Activated naive CD8-positive, alpha-beta T cell treated with anti-CD3 and anti-CD28 coated beads for 36 hours (primary cell): ENCODE measurements around the gene HIRA. TPM values are rescaled to one million over a fixed set of nuclear protein-coding genes. Genes with fewer than 3 reads are reported as not detected.

Experiments used
- DNase-seq: peaks from one replicate; pipeline ENCODE4 v3.0.0; 2021
- H3K27ac Mint-ChIP-seq: one replicate; pipeline ENCODE4 v1.8.0; 2022; ENCODE audit warnings: mild to moderate bottlenecking, moderate library complexity, mixed read lengths
- H3K27me3 Mint-ChIP-seq: one replicate; pipeline ENCODE4 v1.8.0; 2022; ENCODE audit warnings: mild to moderate bottlenecking, mixed read lengths
- H3K36me3 Mint-ChIP-seq: one replicate; pipeline ENCODE4 v1.8.0; 2021; ENCODE audit warnings: mild to moderate bottlenecking, mixed read lengths
- H3K4me1 Mint-ChIP-seq: one replicate; pipeline ENCODE4 v1.8.0; 2021; ENCODE audit warnings: mixed read lengths
- H3K4me3 Mint-ChIP-seq: one replicate; pipeline ENCODE4 v1.8.0; 2022; ENCODE audit warnings: mild to moderate bottlenecking, moderate library complexity, mixed read lengths
- H3K9me3 Mint-ChIP-seq: one replicate; pipeline ENCODE4 v1.8.0; 2022; ENCODE audit warnings: mixed read lengths
- total RNA-seq, 2 experiments: library from RNA; stranded (reverse); gene quantifications; one replicate each; pipeline ENCODE4 v1.2.3, GENCODE V29; 2021

The HIRA gene
- total RNA-seq, 2 experiments from 2014 or later, result 42.9 to 47.6 TPM

DNA sequence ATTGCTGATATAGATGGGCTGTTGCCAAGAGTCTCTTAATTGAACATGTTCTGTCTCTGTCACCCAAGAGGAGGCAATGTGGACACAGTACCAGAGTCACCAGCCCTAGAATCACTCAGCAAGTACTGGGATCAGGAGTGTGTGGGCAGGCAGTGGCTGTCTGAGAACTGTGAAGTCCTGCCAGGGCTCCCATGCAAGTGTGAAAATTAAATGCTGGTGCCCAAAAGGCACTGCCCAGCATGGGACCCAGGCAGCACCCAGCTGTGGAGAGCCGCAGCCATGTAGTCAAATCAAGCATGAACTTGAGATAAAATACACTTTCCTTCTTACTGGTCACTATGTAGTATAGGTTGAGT, 19.9 kb downstream of the HIRA start:
- H3K9me3 Mint-ChIP-seq, result no peaks in the 10 kb centered on the region
- no peak overlapping the region for H3K4me3 Mint-ChIP-seq
- no peak overlapping the region for H3K27ac Mint-ChIP-seq
- DNase-seq, result no peak
- no peaks in the 10 kb centered on the region for H3K27me3 Mint-ChIP-seq
- peaks cover 12% of the 10 kb centered on the region for H3K36me3 Mint-ChIP-seq
- peaks cover 16% of the 10 kb centered on the region for H3K4me1 Mint-ChIP-seq

DNA sequence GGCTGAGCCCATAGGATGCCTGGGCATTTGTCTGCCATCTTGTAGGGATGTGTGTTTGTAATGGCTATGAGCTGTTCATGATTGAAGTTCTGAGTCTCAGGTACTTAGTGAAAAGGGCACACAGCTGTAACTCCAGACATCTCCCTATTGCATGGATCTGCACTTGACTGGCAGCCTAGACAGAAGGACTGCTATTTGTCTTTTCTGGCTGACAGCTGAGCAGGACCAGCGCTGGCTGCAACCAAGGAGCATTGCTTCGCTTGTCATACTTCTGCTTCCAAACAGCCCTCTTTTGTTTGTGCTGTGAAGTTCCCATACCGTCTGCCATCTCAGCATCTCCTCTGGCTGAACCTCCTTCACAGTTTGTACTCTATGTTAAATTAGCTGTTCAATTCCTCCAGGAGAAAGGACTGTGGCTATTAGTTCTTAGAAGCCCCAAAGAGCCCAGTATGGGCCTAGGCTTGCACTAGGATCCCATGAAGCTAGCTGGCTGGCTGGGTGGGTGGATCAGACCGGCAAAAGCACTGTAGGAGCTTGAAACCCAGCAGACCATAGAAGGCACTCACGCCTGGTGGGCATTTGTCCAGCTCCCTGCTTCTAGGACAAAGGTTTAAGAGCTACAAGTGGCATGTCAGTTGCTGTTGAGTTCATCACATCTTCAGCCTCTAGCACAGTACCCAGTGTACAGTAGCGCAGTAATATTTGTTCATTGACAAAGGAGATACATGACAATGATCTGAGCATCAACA, 20.4 kb downstream of the HIRA start:
- H3K36me3 Mint-ChIP-seq, result peaks cover 13% of the 10 kb centered on the region

DNA sequence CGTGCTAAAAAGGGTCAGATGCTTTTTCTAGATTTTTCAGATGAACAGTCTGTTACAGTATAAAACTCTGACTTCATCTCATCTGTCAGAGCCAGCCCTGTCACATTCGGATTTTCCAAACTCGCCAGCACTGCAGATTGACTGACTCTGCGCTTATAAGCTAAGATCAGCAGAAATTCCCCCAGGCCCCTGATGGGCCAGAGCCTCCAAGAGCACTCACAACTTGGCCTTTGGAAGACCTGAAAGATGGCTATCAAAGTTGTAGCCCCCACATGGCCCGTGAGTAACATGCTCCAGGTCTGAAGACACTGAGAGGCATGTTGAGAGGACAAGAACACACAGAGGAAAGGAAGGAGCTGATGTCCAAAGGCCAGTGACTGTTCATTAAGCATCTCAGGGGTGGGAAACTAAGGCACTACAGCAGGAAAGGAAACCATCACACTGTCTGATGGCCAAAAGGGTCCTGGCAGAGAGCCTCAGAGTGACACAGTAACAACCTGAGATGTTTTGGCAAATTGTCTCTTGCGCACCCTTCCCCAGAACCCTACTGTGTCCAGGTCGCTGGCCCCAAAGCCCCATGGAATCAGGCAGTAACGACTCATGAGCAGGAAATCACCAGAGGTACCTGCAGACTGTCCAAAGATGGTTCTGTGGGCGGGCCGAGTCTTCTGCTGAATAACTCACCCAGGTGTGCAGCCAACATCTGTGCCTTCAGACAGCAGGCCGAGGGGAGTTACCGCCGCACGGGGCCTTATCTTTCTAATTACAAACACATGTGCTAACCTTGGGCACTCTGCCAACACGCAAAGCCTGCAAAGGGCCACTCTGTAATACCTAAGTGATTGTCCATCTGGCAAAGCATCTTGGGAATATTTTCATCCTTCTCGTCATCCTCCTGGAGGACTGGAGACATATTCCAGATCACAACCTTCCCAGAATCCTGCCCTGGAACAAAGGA, 23.6 kb downstream of the HIRA start:
- peaks cover 18% of the 10 kb centered on the region for H3K36me3 Mint-ChIP-seq
- H3K27ac Mint-ChIP-seq, result no peak overlapping the region
- H3K9me3 Mint-ChIP-seq, result no peaks in the 10 kb centered on the region
- no peaks in the 10 kb centered on the region for H3K27me3 Mint-ChIP-seq
- H3K4me1 Mint-ChIP-seq, result peaks cover 8% of the 10 kb centered on the region
- no peak for DNase-seq
- H3K4me3 Mint-ChIP-seq, result no peak overlapping the region

More for the DNA sequence above, 20.4 kb downstream of the HIRA start:
- DNase-seq, result no peak
- H3K4me3 Mint-ChIP-seq, result no peak overlapping the region
- no peaks in the 10 kb centered on the region for H3K9me3 Mint-ChIP-seq
- H3K27ac Mint-ChIP-seq, result no peak overlapping the region
- no peaks in the 10 kb centered on the region for H3K27me3 Mint-ChIP-seq
- H3K4me1 Mint-ChIP-seq, result peaks cover 16% of the 10 kb centered on the region

DNA sequence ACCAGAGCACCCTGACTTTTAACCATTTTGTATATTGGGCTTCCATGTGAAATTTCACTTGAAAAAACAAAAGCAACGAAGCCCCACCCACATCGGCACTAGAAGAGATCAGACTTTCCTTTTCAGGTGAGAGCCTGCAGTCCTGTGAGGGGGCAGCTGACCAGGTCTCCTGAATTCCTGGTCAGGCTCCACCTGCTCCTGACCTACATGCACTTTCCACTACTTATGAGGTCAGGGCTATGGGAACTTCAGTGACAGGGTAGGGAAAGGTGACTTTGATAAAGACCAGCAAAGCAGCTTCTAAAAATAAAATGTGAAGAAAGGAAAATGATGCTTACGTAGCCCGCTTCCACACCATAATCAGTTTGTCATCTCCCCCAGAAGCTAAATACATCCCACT, 24.7 kb downstream of the HIRA start:
- DNase-seq, result no peak
- H3K27me3 Mint-ChIP-seq, result no peaks in the 10 kb centered on the region
- peaks cover 14% of the 10 kb centered on the region for H3K36me3 Mint-ChIP-seq
- H3K27ac Mint-ChIP-seq, result no peak overlapping the region
- no peaks in the 10 kb centered on the region for H3K9me3 Mint-ChIP-seq
- peaks cover under 1% of the 10 kb centered on the region for H3K4me1 Mint-ChIP-seq
- no peak overlapping the region for H3K4me3 Mint-ChIP-seq

DNA sequence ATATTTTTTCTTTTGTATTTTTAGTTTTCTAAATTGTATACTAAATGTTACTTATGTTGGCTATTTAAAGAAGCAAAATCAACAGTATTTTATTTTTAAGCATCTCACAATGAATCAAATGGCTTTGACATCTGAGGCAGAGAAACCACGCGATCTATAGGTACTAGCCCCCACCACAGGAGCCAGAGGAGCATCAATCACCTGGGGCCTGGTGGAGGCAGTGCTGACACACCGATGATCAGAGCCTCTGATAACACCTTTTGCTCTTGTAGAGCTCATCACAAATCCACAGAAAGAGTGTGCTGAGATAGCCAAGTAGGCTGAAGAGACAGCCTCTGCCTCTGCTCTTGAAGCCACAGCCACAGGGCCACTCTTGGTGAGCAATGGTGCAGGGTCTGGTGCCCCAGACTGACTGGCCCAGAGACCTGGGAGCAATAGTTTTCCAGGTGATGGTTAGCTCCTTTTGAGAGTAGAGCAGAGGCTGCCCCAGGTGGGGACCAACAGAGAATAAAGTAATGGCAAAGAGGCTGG, 25.2 kb downstream of the HIRA start:
- no peaks in the 10 kb centered on the region for H3K27me3 Mint-ChIP-seq
- H3K4me1 Mint-ChIP-seq, result no peaks in the 10 kb centered on the region
- no peak overlapping the region for H3K27ac Mint-ChIP-seq
- no peak overlapping the region for H3K4me3 Mint-ChIP-seq
- DNase-seq, result no peak
- peaks cover 13% of the 10 kb centered on the region for H3K36me3 Mint-ChIP-seq
- no peaks in the 10 kb centered on the region for H3K9me3 Mint-ChIP-seq

DNA sequence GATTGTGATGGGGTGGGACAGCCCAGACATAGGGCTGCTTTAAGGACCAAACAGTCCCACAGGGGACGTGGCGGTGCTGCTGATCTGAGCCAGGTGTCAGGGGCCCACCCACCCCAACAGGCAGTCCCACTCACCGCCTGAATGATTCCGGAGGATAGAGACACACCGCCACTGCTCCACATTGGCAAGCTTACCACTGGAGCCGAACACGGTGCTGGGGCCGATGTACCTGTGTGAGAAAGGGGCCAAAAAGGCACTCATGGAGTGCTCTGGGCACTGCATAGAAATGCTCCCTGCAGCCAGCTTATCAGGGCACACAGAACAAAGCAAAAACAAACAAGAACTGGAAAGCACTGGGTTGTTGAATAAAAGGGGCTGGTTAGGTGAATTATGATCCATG, 25.9 kb downstream of the HIRA start:
- Mint-ChIP-seq H3K4me1 (no peaks in the 10 kb centered on the region), H3K36me3 (peaks cover 13% of the 10 kb centered on the region), H3K4me3 (no peak overlapping the region), H3K27ac (no peak overlapping the region), H3K27me3 (no peaks in the 10 kb centered on the region), H3K9me3 (no peaks in the 10 kb centered on the region)
- DNase-seq, result no peak

DNA sequence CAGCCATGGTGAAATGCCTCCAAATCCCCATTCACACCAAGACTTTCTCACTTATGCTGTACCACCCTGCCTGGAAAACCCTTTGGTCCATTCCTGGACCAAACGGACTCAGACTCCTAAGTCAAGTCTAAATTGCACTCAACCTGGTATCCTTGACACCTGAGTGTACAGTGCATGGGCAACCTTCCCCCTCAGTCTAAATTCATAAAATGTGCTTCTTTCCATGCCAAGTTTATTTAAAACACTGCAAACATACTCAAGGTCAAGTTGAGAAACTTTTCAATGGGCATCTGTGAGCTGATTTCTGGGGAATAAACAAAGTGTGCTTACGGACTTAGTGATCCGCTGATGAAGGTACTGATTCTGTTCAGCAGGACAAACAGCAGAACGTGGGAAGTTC, 26.4 kb downstream of the HIRA start:
- no peaks in the 10 kb centered on the region for H3K4me1 Mint-ChIP-seq
- H3K36me3 Mint-ChIP-seq, result peaks cover 13% of the 10 kb centered on the region
- no peak overlapping the region for H3K4me3 Mint-ChIP-seq
- H3K27me3 Mint-ChIP-seq, result no peaks in the 10 kb centered on the region
- no peaks in the 10 kb centered on the region for H3K9me3 Mint-ChIP-seq
- DNase-seq, result no peak
- no peak overlapping the region for H3K27ac Mint-ChIP-seq

DNA sequence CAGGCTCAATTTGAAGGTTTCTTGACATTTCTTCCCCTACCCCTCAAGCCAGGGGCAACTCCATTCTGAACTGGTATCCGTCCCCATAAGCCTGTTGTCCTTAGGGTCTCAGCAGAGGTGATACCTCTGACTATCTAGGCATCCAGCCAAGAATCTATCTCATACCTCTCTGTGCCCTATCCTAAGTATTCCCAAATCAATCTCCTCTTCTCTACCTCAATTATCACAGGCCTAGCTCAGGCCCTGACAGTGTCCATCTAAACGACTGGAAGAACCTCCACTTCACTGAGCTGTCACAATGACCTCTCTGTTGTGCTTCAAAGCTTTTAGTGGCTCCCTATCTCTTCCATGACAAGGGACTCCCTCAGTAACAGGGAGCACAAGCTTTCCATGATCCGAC, 26.9 kb downstream of the HIRA start:
- Mint-ChIP-seq H3K27ac (no peak overlapping the region), H3K36me3 (peaks cover 13% of the 10 kb centered on the region), H3K4me1 (no peaks in the 10 kb centered on the region), H3K27me3 (no peaks in the 10 kb centered on the region), H3K4me3 (no peak overlapping the region), H3K9me3 (no peaks in the 10 kb centered on the region)
- no peak for DNase-seq

DNA sequence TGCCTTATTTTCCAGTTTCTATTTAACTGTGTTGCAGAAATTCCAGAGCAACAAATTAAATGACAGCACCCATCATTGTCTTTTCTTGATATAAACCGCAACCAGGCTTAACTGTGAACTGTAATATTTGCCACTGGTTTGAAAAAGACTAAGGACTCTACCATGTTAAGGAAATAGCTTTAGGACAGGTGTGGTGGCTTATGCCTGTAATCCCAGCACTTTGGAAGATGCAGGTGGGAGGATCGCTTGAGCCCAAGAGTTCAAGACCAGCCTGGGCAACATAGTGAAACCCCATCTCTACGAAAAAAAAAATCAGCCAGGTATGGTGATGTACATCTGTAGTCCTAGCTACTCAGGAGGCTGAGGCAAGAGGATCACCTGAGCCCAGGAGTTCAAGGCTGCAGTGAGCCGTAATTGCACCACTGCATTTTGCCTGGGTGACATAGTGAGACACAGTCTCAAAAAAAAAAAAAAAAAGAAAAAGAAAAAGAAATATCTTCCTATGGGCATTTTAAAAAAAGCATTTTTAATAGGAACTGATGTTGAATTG, 28.8 kb downstream of the HIRA start:
- no peak overlapping the region for H3K4me3 Mint-ChIP-seq
- H3K9me3 Mint-ChIP-seq, result no peaks in the 10 kb centered on the region

DNA sequence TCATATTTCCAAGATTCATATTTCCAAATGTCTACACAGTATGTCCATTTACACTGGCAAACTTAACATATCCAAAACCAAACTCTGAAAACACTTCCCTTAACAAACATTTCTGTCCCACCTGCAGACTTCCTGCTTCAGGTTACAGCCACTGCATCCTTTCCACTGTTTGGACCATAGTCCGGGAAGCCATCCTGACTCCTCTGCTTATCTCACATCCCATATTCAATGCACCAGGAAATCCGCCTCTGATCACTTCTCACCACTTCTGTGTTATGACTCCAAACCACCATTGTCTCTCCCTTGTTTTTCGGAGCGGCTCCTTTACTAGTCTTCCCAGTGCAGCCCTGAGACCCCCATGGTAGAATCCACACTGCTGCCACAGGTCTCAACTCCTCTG, 30.1 kb downstream of the HIRA start:
- H3K4me1 Mint-ChIP-seq, result no peaks in the 10 kb centered on the region
- no peaks in the 10 kb centered on the region for H3K27me3 Mint-ChIP-seq
- DNase-seq, result no peak
- no peak overlapping the region for H3K27ac Mint-ChIP-seq
- peaks cover 9% of the 10 kb centered on the region for H3K36me3 Mint-ChIP-seq
- no peaks in the 10 kb centered on the region for H3K9me3 Mint-ChIP-seq
- H3K4me3 Mint-ChIP-seq, result no peak overlapping the region

More for the DNA sequence above, 28.8 kb downstream of the HIRA start:
- no peaks in the 10 kb centered on the region for H3K27me3 Mint-ChIP-seq
- peaks cover 9% of the 10 kb centered on the region for H3K36me3 Mint-ChIP-seq
- no peaks in the 10 kb centered on the region for H3K4me1 Mint-ChIP-seq
- H3K27ac Mint-ChIP-seq, result no peak overlapping the region
- DNase-seq, result no peak

DNA sequence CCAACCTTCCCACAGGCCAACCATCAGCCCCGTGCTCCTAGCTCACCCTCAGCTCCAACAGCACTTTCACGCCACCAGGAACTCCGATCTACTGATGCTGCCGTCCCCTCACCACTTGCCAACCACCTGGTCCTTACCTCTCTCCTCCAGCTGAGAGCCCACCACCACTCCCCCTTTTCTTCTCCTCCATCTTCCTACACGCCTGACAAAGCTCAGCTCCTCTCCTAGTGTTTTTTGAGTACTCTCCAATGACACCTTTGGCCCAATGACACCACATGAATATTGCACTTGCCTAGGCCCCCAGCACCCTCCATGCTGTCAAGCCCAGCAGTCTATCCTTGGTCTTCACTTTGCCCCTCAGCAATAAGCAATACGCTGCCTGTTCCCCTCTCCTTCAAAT, 30.7 kb downstream of the HIRA start:
- Mint-ChIP-seq H3K27me3 (no peaks in the 10 kb centered on the region), H3K9me3 (no peaks in the 10 kb centered on the region), H3K4me3 (no peak overlapping the region), H3K36me3 (peaks cover 6% of the 10 kb centered on the region), H3K27ac (no peak overlapping the region), H3K4me1 (no peaks in the 10 kb centered on the region)
- DNase-seq, result no peak

DNA sequence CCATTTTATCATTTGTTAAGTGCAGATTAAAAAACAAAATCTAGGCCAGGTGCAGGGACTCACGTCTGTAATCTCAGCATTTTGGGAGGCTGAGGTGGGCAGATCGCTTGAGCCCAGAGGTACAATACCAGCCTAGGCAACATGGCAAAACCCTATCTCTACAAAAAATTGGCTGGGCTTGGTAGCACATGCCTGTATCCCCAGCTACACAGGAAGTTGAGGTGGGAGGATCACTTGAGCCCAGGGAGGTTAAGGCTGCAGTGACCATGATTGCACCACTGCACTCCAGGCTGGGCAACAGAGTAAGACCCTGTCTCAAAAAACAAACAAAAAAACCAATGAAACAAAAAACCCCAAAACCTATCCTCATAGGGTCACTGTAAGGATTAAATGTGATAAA, 32.9 kb downstream of the HIRA start:
- DNase-seq, result no peak
- H3K27me3 Mint-ChIP-seq, result no peaks in the 10 kb centered on the region
- H3K36me3 Mint-ChIP-seq, result peaks cover 3% of the 10 kb centered on the region
- H3K27ac Mint-ChIP-seq, result no peak overlapping the region
- no peaks in the 10 kb centered on the region for H3K4me1 Mint-ChIP-seq
- H3K9me3 Mint-ChIP-seq, result no peaks in the 10 kb centered on the region
- no peak overlapping the region for H3K4me3 Mint-ChIP-seq

DNA sequence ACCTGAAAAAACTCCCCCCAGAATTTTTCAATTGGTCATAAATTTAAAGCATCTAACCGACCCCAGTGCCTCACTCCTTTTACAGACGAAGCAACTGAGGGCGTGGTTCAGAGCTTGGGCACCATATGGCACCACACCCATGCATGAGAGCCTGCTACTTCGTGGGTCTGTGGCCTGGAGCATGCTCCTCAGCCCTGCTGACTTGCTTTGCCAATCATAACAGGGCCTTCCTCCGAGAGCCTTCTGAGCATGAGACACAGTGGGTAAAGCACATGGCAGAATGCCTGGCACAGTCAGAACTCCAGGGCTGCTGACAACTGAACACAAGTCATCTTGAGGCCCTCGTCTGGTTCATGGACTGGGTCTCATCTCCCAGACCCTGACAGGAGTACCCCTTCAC, 33.3 kb downstream of the HIRA start:
- Mint-ChIP-seq H3K4me3 (no peak overlapping the region), H3K9me3 (no peaks in the 10 kb centered on the region), H3K27me3 (no peaks in the 10 kb centered on the region), H3K27ac (no peak overlapping the region), H3K4me1 (no peaks in the 10 kb centered on the region), H3K36me3 (peaks cover 3% of the 10 kb centered on the region)
- DNase-seq, result no peak

DNA sequence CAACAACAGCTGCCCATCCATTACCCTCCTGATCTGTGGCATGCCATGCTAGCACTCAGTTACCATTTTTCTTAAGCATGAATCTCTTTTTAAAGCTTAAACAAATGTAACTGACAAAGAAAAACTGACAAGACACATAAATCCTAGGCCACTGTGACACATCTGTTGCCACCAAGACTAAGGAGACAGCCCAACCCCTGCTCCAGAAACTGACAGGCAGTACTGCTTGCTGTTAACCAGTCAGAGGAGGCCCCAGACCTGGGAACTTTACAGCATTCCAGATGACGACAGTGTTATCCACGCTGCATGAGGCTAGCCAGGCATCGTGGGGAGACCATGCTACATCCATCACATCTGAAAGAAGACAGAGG, 33.8 kb downstream of the HIRA start:
- Mint-ChIP-seq H3K27me3 (no peaks in the 10 kb centered on the region), H3K36me3 (peaks cover 3% of the 10 kb centered on the region), H3K27ac (no peak overlapping the region), H3K9me3 (no peaks in the 10 kb centered on the region), H3K4me1 (no peaks in the 10 kb centered on the region), H3K4me3 (no peak overlapping the region)
- DNase-seq, result no peak

DNA sequence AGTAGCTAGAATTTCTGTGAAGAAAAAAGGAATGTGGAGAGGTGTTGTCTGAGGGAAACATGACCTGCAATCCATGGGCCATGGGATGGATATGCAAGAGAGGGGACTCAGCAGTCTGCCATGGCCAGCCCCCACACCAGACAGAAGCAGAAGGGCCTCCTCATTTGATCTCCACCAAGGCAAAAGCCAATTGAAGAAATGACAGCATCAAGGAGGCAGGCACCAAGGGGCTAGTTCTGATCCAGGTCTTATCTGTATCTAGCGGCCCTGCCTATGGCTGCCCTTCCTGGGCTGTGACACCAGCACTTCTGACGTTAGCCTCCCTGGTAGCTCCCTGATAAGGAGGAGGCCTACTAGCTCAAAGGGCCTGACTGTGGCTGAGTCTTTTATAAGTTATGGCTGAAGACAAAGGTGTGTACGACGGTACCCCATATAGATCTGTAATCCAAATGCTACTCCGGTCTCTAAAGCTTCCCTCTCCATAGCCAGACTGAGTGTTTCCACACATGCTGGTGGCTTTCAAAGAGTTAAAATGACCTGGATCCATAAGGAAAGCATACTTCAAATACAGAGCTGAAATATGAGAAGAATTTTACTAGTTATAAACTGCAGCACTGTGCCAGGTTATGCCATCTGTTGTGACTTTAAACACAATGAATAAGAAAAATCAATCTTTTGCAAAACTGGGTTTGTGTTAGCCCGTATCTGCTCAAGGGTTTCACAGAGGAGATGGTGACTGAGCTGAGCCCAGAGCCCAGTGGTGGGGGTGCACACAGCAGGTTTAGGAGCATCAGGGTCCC, 34.4 kb downstream of the HIRA start:
- Mint-ChIP-seq H3K4me3 (no peak overlapping the region), H3K27ac (no peak overlapping the region)

More for the DNA sequence above, 34.4 kb downstream of the HIRA start:
- H3K27me3 Mint-ChIP-seq, result no peaks in the 10 kb centered on the region
- DNase-seq, result no peak
- H3K36me3 Mint-ChIP-seq, result peaks cover 3% of the 10 kb centered on the region
- no peaks in the 10 kb centered on the region for H3K4me1 Mint-ChIP-seq
- no peaks in the 10 kb centered on the region for H3K9me3 Mint-ChIP-seq
